Fibroblast of lung (primary cell): ENCODE results near the gene URB1. TPM values are rescaled to one million over a fixed set of nuclear protein-coding genes. Genes with fewer than 3 reads are reported as not detected.
A peak's percentile ranks its signal among the peaks of the same experiment; 100 is the strongest.

Experiments used
- DNase-seq, 2 donors: peaks; one replicate each; pipeline versions ENCODE4 v3.0.0 to v3.0.0-alpha.2; 2010; ENCODE audit warnings: low read depth in 2 of 2
- H2AFZ ChIP-seq: 2 replicates; pipeline ENCODE4 v1.5.1; 2012; ENCODE audit warnings: low read length, control low read depth, inconsistent platforms
- H3K27ac ChIP-seq: 2 replicates; pipeline ENCODE4 v1.5.1; 2011; ENCODE audit warnings: low read length, control low read depth; ENCODE audit not compliant: insufficient read depth
- H3K27me3 ChIP-seq: 2 replicates; pipeline ENCODE4 v1.5.1; 2011; ENCODE audit warnings: mild to moderate bottlenecking, low read length; ENCODE audit not compliant: control insufficient read depth, insufficient read depth
- H3K36me3 ChIP-seq: 2 replicates; pipeline ENCODE4 v1.5.1; 2011; ENCODE audit warnings: low read length; ENCODE audit not compliant: control insufficient read depth, insufficient read depth
- H3K4me1 ChIP-seq: 2 replicates; pipeline ENCODE4 v1.5.1; 2011; ENCODE audit warnings: low read length; ENCODE audit not compliant: control insufficient read depth, insufficient read depth; ENCODE audit errors: extremely low read depth
- H3K4me2 ChIP-seq: 2 replicates; pipeline ENCODE4 v1.5.1; 2011; ENCODE audit warnings: low read length, control low read depth; ENCODE audit not compliant: insufficient read depth; ENCODE audit errors: extremely low read depth
- H3K4me3 ChIP-seq, 4 experiments: fragments of 200-600 bp in 1 of 4; sonication (generic) in 1 of 4; replicated peaks in 1 of 4; 2 replicates each; pipeline ENCODE4 v1.5.1; 2011 to 2016; ENCODE audit warnings: low read length in 4 of 4, low read depth in 3 of 4, mild to moderate bottlenecking in 3 of 4, control low read depth in 2 of 4, inconsistent platforms in 1 of 4, mixed read lengths in 1 of 4; ENCODE audit not compliant: insufficient read depth in 1 of 4; ENCODE audit errors: control extremely low read depth in 1 of 4
- H3K79me2 ChIP-seq: 2 replicates; pipeline ENCODE4 v1.5.1; 2012; ENCODE audit warnings: mild to moderate bottlenecking, low read length, inconsistent platforms; ENCODE audit not compliant: control insufficient read depth, insufficient read depth
- H3K9ac ChIP-seq: 2 replicates; pipeline ENCODE4 v1.5.1; 2011; ENCODE audit warnings: mild to moderate bottlenecking, low read length, control low read depth; ENCODE audit not compliant: insufficient read depth
- H3K9me3 ChIP-seq: 2 replicates; pipeline ENCODE4 v1.5.1; 2012; ENCODE audit warnings: low read depth, low read length; ENCODE audit not compliant: control insufficient read depth, insufficient read depth
- H4K20me1 ChIP-seq: 2 replicates; pipeline ENCODE4 v1.5.1; 2011; ENCODE audit warnings: low read length; ENCODE audit not compliant: control insufficient read depth, insufficient read depth; ENCODE audit errors: extremely low read depth
- CTCF ChIP-seq, 2 donors: IDR thresholded peaks in 1 of 2; conservative IDR thresholded peaks in 1 of 2; 1 replicate in 1 of 2; 2 replicates in 1 of 2; pipeline ENCODE4 v1.5.1; 2011 to 2012; ENCODE audit warnings: low read length in 2 of 2, control low read depth in 1 of 2, inconsistent platforms in 1 of 2, low read depth in 1 of 2, mild to moderate bottlenecking in 1 of 2
- EZH2 ChIP-seq: IDR thresholded peaks from 2 replicates; pipeline ENCODE4 v1.5.1; 2012; ENCODE audit warnings: low read length, control low read depth, mild to moderate bottlenecking; ENCODE audit errors: missing control alignments
- polyA plus RNA-seq, 2 donors: library from polyadenylated mRNA; depleted of rRNA in 1 of 2; stranded (reverse) in 1 of 2; unstranded in 1 of 2; fragments of >200 nt; gene quantifications; 2 replicates each; pipeline ENCODE4 v1.2.1, GENCODE V29; 2011 to 2012; ENCODE audit warnings: missing spikeins in 1 of 2
- total RNA-seq: library from RNA; depleted of rRNA; stranded (reverse); fragments of >200 nt; gene quantifications from 2 replicates; pipeline ENCODE4 v1.2.1, GENCODE V29; 2014

Gene URB1
- total and polyA plus RNA-seq, 2 donors (not counting 1 experiment from before 2014, with no cell fraction given) = 4.3 to 17.7 TPM

DNA sequence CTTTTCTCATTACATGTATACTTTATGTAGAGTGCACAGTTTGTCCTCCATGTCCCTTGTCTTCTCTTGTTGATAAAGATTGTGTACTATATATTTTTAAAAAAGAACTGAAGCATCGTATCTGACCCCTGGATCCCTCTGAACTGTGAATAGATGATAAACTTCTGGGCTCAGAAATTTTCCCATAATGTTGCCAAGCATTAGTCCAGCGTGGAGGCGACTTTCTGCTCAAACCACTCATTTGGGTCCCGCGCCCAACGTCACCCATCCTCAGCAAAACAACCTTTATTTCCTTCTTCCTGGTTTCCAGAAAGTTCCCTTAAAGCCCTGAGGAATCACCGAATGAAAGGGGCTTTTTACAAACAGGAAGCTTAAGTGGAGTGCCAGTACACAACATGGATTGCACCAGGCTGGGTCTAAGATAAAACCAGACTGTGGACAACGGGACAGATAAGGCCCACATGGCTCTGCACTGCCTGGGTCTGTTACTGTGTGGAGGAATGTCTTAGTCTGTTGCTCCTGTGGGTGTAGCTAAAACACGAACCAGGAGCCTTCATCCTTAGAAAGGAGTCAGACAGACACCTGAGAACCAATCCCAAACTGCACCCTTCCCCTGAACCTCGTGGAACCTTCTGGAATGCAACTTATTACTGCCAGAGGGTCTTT, 35.3 kb upstream of the URB1 start:
- Histone ChIP-seq H4K20me1 (no peaks in the 10 kb centered on the region), H3K9ac (no peak overlapping the region), H3K4me3 (no peak overlapping the region), H3K27me3 (no peaks in the 10 kb centered on the region), H3K4me1 (peaks cover 4% of the 10 kb centered on the region), H2AFZ (no peak overlapping the region), H3K36me3 (no peaks in the 10 kb centered on the region), H3K9me3 (no peaks in the 10 kb centered on the region), H3K4me2 (no peak overlapping the region), H3K27ac (no peak overlapping the region), H3K79me2 (no peaks in the 10 kb centered on the region)
- no peak for TF ChIP-seq CTCF (conservative IDR thresholded peaks at IDR 0.05 in 1 of 2, IDR thresholded peaks at IDR 0.05 in 1 of 2; ENCODE audit: low read depth in 1 of 2, low read length in 2 of 2)
- no peak for TF ChIP-seq EZH2
- no peak for DNase-seq

DNA sequence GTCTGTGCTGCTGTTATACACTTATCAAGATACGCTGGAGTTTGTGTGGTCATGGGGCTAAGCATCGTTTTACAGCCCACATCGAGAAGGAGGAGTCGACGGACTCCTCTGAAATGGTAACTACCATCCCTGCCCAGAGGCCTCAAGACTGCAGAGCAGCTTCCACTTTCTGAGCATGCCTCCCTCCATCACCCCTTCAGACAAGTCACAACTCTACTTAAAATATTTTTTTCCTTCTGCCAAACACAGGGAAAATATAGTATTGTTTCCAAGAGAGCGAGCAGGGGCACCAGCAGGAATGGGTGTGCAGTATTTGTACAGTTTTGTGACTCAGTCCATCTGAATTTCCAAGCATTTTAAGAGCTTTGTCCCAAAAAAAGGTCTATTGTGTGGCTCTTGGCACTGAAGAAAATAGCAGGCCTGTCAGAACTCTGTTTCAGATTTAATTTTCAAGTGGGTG, 33.8 kb upstream of the URB1 start:
- Histone ChIP-seq H3K4me2 (no peak overlapping the region), H3K27ac (no peak overlapping the region), H3K79me2 (no peaks in the 10 kb centered on the region)

DNA sequence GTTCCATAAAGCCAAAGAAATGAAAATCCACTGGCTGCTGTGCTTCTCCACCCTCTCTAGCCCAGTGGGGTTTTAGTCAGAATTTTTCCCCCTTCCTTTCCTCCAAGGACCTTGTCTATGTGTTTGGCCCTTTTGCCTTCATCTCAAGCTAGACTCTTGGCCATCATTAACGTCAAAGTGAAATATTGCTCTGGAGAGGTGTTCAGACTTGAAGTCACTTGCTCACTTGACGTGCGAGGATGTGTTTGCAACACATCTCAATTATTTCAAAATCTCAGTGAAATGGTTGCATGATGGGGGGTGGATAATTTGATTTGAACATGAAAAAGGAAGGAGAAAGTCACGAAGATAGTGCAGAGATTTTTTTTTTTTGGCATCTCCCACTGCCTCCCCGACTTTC, 33.3 kb upstream of the URB1 start:
- DNase-seq = no peak
- H3K4me1 ChIP-seq = peaks cover 4% of the 10 kb centered on the region
- no peak overlapping the region for H3K9ac ChIP-seq
- no peak overlapping the region for H2AFZ ChIP-seq
- H3K27me3 ChIP-seq = no peaks in the 10 kb centered on the region
- H3K4me2 ChIP-seq = no peak overlapping the region
- H3K9me3 ChIP-seq = no peaks in the 10 kb centered on the region
- no peaks in the 10 kb centered on the region for H3K79me2 ChIP-seq
- TF ChIP-seq EZH2 = no peak
- no peak for TF ChIP-seq CTCF (conservative IDR thresholded peaks at IDR 0.05 in 1 of 2, IDR thresholded peaks at IDR 0.05 in 1 of 2; ENCODE audit: low read depth in 1 of 2, low read length in 2 of 2)
- H4K20me1 ChIP-seq = no peaks in the 10 kb centered on the region
- no peak overlapping the region for H3K27ac ChIP-seq
- no peaks in the 10 kb centered on the region for H3K36me3 ChIP-seq
- no peak overlapping the region for H3K4me3 ChIP-seq

More for the DNA sequence above, 33.8 kb upstream of the URB1 start:
- no peak overlapping the region for H3K4me3 ChIP-seq
- no peaks in the 10 kb centered on the region for H4K20me1 ChIP-seq
- no peaks in the 10 kb centered on the region for H3K36me3 ChIP-seq
- H3K9me3 ChIP-seq = no peaks in the 10 kb centered on the region
- peaks cover 4% of the 10 kb centered on the region for H3K4me1 ChIP-seq
- DNase-seq = peak; percentile 19 to 87
- no peaks in the 10 kb centered on the region for H3K27me3 ChIP-seq
- H3K9ac ChIP-seq = no peak overlapping the region
- TF ChIP-seq CTCF (conservative IDR thresholded peaks at IDR 0.05 in 1 of 2, IDR thresholded peaks at IDR 0.05 in 1 of 2; ENCODE audit: low read depth in 1 of 2, low read length in 2 of 2) (no peak), EZH2 (no peak)
- H2AFZ ChIP-seq = no peak overlapping the region
